Measurements from ENCODE around the gene THSD4.

THSD4 gene

DNA sequence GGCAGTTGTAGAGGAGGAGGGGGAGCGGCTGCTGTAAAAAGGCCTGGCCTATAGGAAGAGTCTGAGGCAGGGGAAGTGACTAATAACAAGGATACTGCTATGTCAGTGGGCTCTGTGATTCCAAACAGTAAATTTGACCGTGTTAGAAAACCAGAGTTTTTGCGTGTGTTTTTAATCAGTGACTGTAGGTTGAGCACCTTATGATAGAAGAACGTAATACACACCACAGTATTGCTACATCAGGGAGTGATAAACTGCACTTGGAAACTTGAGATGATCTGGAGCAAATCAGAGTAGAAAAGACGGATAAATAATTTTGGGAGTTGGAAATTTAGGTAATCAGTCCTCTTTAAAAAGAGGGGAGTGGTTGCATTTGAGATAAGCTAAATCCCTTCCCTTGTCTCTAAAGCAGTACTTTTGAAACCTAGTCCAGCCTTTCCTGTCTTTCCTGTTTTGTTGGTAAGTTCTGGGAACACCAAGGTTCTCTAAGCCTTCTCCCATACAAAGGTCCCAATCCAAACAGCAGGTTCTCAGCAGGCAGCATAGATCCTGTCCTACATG, 564.6 kb downstream of the THSD4 start:
- DNase-seq, result peak; percentile 83

DNA sequence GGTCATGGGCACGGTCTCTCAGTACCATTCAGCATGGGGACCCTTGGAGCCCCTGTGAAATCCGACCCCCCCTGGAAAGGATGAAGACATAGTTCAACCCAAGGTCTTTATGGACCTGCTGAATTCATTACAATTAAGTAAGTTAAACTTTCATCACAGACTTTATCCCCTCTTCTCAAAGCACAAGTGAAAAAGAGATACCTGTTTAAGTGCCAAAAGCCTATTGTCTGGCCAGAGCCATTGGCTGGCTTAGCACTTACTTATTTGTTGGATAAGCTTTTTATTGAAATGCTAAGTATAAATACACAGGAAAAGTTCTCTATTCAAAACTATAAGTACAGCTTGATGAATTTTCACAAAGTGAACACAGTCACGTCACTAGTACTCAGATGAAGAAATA, 566.7 kb downstream of the THSD4 start:
- DNase-seq, result no peak

DNA sequence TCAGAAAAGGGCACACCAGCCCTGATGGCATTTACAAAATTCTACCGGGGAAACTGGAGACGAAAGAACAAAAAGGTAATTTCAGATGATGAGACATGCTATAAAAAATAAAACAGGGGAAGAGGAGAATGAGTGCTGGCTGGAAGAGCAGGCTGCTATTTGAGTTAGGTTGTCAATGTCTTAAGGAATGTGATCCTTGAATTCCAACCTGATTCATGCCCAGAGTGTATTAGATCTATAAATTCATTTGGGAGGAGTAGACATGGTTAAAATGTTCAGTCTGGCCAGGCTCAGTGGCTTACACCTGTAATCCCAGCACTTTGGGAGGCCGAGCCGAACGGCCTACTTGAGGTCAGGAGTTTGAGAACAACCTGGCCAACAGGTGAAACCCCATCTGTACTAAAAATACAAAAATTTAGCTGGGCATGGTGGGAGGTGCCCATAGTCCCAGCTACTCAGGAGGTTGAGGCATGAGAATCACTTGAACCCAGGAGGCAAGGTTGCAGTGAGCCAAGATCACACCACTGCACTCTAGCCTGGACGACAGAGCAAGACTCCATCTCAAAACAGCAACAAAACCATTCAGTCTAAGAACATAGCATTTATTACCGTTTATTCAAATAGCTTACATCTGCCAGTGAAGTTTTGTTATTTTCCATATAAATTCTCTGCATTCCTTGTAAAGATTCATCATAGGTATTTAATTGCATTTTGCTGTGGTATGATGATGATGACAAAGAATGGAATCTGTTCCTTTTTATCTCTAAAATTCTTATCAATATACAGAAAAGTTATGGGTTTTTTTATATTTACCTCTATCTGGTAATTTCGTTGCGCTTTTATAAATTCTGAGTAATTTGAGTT, 568.4 kb downstream of the THSD4 start:
- no peak for DNase-seq

DNA sequence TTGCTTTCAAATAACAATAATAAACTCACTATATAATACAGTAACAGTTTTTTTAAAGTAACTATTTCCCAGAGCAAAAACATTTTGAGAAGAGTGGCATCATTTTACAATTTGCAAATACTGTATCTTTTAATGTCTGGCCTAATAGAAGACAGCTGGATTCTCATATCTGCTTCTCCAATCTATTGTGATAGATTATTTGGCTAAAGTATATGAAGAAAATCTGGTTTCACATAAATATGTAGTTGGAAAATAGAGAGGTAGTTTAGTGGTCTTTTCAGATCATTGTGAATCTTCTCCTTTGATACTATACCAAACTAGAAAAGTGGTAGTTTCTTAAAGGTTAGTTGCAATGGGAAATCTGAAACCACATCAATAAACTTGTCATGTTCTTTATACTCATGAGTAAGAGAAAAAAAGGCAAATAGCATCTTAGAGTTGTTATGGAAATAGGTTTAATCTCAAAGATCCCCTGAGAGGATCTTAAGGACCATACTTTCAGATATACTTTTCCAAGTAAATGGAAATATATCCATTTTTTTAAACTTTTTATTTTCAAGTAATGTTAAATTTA, 570.2 kb downstream of the THSD4 start:
- DNase-seq, result no peak

DNA sequence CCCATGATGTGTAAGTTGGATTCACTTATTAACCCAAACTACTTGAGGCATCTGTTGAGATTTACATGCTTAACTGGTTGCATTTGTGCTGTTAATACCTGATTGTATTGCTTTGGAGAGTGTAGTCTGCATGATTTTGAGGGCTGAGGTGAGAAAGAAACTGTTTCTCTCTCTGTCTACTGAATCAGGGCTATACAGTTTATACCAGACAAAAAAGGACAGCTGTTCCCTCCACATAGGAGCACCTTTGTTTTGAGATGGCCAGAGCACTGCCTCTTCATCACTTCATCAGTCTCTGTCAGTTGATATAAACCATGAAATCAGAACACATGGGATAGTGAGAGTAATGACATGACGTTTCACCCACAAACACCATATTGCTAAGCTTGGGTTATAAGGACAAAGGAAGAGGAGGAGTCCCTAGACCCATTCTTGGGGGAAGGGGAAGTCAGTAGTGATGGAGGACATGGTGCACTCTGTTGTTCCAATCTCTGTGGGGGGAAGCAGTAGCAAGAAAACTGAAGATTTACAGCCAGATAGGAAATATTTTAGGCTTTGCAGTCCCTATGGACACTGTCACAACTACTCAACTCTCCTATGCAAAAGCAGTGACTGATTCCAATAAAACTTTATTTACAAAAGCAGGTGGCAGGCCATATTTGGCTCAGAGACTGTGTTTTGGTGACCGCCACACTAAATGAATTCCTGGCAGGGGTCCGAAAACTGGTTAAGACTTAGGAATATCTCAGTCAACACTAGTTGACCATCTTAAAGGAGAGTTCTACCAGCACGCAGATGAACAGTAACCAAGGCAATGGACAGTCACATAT, 571.2 kb downstream of the THSD4 start:
- DNase-seq, result no peak

DNA sequence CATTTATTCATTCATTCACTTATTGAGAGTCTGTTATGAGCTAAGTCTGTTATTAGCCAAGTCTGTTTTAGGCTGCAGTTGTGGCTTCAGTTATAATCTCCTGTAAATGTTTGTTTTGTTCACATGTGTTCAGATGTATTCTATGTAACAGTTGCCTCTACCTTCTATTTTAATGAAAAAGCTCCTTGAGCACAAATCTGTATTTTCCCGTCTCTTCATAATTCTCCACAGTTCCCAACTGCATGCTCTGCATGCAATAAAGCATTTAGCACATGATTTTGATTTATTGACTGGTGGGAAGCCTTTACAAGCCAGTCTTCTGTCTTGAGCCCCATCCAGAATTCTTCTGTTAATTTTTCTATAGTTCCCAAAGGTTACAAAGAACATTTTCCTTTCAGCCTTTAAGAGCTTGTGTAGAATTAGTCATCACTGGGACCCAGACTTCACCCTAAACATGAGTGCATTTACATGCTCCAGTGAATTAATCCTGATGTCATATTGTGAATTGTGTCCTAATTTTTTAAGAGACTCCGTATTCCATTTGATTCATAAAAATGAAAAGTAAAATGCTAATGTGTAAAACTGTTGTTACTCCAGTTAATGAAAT, 572.7 kb downstream of the THSD4 start:
- no peak for DNase-seq

DNA sequence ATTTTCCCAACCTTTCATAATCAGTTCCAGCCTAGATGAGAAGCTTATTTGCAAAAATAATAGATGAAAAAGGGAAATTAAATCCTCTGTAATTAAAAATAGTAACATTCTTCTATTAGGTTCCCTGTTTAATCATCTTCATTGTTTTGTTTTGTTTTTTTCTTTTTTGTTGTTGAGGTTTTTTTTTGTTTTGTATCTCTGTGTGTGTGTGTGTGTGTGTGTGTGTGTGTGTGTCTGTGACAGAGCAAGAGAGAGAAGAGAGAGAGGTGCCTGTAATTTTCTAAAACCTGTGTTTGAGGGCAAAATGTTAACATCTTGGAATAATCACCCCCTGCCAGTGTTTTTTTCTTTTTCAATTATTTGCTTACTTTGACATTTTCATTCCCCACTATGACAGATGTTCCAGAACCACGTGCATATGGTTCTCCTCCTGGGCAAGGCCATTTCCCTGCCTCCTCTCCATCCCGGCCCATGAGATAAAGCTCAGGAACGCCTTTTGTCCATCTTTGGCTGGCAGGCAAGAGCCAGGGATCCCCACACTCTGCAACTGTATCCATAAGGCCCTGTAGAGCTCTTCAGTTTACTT, 573.3 kb downstream of the THSD4 start:
- no peak for DNase-seq

DNA sequence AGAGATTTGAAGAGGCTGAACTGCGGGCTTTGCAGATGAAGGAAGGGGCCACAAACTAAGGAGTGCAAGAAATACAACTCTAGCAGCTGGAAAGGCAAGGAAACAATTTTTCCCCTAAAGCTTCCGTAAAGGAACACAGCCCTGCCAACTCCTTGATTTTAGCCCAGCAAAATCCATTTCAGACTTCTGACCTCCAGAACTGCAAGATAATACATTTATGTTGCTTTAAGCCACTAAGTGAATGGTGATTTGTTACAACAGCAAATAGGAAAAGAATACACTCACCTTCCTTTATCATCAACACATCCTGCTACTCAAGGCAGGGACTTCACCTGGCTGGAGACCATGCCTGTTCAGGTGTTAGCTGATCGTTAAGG, 575.8 kb downstream of the THSD4 start:
- DNase-seq, result no peak

DNA sequence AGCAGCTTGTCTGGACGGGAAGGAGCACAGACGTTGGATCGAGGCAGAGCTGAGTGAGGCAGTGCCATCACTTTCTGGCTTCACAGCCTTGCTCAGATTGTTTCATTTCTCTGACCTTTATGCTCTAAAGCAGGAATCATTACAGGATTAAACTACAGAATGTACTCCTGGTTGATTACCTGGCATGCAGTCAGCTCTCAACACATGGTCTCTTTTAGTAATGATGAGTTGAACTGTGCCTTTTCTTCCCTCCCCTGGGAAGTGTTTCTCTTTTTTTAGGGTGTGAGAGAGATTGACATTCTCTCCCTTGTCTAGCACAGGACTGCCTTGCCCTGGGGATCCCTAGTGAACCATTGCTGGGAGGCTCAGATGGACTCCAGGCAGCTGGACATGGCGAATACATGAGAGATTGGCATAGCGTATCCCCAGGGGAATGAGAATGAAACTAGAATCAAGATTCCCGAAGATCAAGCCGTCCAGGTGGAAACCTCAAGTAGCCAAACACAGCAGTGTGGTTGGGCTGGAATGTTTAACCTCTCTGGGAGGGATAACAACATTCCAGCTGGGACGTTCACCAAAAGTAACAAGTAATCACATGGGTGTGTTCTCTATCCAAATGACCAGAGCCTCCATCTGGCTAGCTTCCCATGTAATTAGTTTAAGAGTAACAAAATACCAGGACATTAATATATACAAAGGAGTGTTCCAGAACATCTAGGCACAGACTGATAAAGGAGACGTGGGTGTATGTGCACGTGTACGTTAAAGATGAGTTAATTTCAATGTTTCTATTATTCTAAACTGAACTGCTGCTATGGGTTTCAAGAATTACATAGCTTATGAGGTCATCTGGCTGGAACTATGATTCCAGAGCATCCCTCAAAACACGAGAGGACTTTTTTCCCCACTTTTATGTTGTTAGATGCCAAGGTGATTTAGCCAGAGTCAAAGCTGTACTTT, 576.5 kb downstream of the THSD4 start:
- DNase-seq, result peak; percentile 84

DNA sequence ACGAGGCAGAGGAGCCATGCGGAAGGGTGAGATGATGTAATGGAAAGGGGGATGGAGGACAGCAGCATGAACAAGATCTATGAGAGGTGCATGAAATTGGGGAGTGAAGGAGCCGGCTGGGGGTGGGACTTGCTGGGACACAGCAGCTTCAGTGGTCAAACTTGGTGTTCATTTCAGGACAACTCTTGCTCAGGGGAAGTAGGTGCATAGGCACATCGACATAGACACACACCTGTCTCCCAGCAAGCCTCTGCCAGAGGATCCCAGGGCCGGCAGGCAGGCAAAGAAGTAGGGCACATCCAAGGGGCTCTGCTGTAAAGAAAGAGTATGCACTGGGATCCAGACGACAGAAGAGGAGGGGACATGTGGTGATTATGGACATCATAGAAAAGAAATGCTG, 582.0 kb downstream of the THSD4 start:
- no peak for DNase-seq

DNA sequence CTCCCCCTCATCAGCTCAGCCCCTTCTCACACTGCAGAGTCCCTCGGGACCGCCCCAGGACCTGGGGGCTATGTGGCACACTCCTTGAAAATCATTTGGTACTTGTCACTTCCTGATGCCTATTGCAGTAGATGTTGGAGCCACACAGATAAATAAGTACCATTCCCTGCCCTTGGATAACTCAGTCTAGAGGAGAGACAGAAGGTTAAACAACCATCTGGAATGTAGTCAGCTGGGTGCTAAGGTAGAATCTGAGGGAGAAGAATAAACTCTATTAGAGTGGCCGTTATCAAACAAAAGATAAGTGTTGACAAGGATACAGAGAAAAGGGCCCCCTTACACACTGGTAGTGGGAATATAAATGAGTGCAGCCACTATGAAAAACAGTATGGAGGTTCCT, 582.8 kb downstream of the THSD4 start:
- no peak for DNase-seq

DNA sequence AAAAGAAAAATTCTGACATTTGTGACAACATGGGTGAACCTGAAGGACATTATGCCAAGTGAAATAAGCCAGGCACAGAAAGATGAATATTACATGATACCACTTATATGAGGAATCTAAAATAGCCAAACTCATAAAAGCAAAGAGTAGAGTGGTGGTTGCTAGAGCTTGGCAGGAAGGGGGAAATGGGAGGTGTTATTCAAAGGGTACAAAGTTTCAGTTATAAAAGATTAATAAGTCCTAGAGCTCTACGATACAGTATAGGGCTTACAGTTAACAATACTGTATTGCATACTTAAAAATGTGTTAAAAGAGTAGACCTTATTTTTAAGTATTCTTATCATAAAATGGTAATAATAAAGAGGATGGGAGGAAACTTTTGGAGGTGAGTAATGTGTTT, 583.5 kb downstream of the THSD4 start:
- no peak for DNase-seq

DNA sequence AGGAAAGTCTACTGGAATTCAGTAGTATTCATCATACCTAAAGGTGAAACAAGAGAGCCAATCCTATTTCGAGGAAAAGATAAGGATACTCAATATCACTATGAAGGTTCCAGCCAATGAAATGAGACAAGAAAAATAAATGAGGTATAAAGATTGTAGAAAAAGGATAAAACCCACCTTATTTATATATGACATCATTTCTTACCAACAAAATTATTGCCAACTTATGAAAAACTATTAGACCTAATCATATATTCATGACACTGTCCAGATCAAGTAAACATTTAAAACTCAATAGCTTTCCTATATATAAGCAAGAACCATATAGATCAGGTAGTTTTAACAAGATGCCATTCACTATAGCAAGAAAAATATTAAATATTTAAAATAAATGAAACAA, 584.7 kb downstream of the THSD4 start:
- no peak for DNase-seq

DNA sequence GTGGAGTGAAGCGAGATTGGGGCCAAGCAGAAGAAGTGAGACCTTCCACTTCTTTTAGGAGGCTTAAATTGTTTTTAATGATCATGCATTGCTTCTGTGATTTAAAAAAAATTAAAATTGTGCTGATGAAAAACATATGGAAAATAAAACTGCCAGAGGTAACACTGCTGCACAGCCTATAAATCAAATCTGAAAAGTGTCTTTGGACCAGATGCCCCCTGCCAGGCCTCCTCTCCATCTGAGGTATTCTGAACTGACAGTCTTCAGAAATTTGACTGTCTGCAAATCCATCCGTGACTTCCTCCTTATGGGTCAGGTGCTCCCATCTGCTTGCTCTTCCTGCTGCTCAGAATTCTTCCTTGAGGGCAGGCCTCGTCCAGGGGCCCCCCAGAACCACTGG, 586.5 kb downstream of the THSD4 start:
- no peak for DNase-seq

DNA sequence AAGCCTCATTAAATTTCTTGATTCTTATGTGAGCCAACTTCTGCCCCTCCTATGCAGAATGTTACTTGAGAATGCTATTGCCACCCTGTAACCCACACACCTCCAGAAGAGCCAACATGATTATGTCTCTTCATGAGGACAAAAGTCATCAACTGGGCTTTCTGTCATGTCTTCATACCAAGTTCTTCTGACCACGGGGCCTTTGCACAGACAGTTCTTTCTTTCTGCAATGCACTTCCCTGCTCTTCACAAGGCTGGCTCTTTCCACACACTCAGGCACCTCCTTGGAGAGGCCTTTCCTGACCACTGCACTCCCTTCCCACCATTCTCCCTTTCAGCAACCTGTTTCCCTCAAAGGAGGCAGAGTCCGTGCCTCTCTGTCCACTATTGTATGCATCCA, 587.2 kb downstream of the THSD4 start:
- no peak for DNase-seq

DNA sequence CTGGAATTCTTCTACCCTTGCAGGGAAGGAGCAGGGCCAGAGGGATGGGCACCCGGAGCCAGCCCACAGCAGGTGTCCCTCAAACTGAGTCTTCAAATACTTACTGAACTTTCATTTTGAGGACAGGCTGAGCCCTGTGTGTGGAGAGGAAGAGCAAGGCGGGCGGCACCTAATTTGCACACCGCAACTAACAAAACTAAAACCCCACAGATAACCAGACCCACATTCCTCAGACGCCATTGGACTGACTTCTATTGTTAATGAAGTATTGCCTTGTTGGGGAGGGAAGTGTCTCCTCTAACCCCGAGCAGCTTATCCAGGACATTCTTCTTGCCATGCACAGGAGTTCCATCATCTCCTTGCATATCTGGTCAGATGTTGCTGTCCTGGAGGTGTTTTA, 589.9 kb downstream of the THSD4 start:
- peak; percentile 91 for DNase-seq

DNA sequence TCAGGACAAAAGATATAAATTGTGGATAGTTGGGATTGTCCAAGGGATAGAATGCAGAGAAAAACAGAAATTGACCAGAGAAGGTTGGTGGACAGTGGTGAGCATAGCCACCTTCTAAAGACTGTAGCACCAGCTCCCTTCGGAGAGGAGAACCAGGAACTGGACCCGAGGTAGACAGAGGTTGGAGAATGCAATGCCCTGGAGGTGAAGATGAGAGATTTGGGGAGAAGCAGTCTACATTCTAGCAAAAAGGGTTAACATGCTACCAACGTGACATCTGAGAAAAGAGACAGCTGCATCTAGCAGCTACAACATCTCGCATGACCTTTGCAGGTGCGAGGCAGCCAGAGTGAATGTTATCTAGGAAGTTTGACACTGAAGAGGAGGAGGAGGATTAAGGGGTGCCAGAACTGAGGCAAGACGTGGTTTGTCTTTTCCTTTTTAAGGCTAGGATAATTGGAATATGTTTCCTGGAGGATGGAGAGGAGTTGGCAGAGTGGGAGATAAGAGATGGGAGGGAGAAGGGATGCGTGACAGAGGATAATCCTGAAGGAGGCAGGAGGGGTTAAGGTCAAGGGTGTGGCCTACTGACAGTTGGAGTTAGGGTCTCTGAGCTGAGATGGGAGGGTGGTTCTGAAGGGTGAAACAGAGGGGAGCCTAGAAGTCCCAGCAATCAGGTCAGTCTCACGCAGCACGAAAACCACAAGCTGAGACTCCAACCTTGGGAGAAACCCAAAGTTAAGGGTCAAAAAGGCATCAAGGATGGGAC, 591.4 kb downstream of the THSD4 start:
- DNase-seq, result no peak

DNA sequence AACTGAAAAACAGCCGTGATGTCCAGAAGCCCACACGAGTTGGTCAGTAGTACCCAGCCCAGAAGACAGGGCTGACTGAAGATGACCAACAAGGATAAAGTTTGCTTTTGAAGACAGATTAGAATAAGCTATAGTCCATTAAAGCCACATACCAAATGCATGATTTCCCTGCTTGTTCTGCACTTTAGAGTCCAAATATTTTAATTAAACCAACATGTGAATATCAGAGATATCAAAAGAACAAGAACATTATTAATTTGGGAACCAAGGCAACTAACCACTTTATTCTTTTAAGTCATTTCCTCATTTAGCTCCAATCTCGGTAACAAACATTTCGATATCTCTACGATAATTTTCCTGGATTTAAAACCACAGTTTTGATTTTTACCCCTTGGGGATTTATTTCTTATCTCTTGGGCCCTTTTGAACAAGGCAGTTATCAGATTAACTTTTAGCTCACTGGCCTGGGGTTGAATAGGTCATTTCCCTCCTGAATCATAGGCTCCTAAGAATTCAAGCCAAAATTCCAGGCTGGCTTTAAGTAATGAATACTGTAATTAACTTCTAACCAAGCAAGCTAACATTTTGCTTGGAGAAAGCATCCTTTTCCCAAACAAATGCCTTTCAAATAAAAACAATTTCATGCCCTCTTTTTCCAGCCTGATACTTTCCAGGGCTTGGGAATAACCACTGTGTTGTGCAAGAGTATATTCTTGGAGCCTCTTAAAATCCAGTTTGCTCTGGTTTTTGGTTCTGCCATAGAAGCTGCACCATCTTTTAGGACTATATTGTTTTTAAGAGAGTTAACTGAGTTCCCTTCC, 592.2 kb downstream of the THSD4 start:
- no peak for DNase-seq

DNA sequence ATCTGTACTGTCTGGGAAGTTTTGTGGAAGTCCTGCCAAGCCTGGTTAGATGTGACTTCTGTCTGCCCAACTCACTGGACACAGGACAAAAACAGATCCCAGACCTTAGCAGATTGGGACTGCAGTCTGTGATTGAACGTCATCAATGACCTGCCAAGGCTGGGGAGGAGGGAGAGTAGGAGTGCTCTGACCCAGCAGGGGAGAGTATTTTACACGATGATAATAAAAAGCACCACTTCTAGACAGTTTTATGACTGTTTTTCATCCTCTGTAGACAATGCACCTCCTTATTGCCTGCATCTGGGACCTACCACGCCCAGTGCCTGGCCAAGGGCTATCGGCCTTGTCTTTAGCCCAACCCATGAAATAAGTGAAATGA, 592.8 kb downstream of the THSD4 start:
- DNase-seq, result no peak

DNA sequence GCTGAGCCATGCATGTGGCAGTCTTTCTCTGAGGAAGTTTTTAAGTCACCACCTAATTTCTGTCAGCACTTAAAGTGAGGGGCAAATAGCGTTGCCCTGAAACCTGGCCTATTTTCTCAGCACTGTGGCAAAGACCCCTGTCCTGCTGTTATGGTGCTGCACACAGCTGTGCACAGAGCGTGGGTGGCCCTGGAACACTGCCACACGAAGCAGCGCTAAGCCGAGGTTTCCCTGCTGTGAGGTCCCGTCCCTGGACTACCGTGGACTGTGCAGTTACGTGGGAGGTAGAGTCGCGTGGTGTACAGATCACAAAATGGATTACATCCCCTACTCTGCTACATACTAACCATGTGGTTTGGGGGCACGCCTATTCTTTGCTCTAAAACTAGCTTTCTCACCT, 593.5 kb downstream of the THSD4 start:
- DNase-seq, result no peak

Measured in islet precursor cell (in vitro differentiated cells).